GM18951 (cell line): Measurements from ENCODE around the gene AP2M1.
"Not testable (repeated sequence)": the region's sequence is repeated elsewhere in the genome, so short reads cannot be mapped to it uniquely, and the experiment has no call there.

Source experiments
- POLR2A ChIP-seq: IDR thresholded peaks from 4 replicates; pipeline ENCODE4 v1.6.1; 2011; ENCODE audit warnings: mild to moderate bottlenecking; ENCODE audit not compliant: insufficient read length, insufficient read depth; ENCODE audit errors: extremely low read depth
- in situ Hi-C: fragments of 300-500 bp; cut with MboI; formaldehyde crosslinking; loops from one replicate; pipeline ENCODE4 v1.12.0; 2022; ENCODE audit warnings: low sequenced_read_pairs, mixed read lengths, inconsistent platforms; ENCODE audit not compliant: unreplicated experiment

Gene AP2M1

GRCh38 chr3:184145751-184146270 lies 28.8 kb upstream of the AP2M1 start:
- in situ Hi-C loops, result no loop called here
- no peak for TF ChIP-seq POLR2A

DNA sequence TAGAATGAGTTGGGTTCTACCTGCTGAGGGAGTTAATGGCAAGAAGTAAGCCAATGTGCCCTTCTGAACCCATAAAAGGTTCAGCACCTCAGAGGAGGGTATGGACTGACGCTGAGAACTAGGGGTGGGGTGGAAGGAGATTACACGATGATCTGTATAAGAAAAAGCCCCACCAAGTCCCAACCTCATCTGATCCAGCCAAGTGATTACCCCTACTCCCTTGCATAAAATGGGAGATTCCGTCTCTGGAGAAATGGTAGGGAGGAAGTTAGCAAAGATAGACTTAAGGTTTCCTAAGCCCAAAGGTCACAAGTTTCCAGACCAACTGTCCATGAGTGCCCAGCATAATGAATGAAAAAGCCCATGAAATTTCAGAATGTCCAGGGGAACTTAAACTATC lies 26.6 kb upstream of the AP2M1 start:
- in situ Hi-C loops, result no loop called here

DNA sequence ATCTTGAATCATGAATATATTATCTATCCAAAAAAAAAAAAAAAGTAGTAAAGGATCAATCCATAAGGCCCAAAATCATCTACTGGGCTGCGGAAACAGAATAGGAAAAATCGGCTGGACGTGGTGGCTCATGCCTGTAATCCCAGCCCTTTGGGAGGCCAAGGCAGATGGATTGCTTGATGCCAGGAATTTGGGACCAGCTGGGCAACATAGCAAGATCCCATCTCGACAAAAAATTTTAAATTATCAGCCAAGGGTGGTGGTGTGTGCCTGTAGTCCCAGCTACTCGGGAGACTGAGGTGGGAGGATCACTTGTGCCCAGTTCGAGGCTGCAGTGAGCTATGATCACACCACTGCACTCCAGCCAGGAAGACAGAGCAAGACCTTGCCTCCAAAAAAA lies 25.5 kb upstream of the AP2M1 start:
- TF ChIP-seq POLR2A, result no peak
- in situ Hi-C loops, result no loop called here

More for the DNA sequence above, 26.6 kb upstream of the AP2M1 start:
- TF ChIP-seq POLR2A, result no peak

DNA sequence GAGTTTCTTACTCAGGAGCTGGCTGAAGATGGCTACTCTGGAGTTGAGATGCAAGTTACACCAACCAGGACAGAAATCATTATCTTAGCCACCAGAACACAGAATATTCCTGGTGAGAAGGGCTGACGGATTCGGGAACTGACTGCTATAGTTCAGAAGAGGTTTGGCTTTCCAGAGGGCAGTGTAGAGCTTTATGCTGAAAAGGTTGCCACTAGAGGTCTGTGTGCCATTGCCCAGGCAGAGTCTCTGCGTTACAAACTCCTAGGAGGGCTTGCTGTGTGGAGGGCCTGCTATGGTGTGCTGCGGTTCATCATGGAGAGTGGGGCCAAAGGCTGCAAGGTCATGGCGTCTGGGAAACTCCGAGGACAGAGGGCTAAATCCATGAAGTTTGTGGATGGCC lies 24.9 kb upstream of the AP2M1 start:
- in situ Hi-C loops, result not testable (repeated sequence)

- in situ Hi-C loops, result no loop called here
- peak; percentile 66 for TF ChIP-seq POLR2A
Measured at GRCh38 chr3:184154885-184155643, 19.6 kb upstream of the AP2M1 start, which contains the start of gene DVL3. Gene DVL3, plus strand, starts transcription at chr3:184155377. Its CDS starts 259 bp downstream, at chr3:184155636.

DNA sequence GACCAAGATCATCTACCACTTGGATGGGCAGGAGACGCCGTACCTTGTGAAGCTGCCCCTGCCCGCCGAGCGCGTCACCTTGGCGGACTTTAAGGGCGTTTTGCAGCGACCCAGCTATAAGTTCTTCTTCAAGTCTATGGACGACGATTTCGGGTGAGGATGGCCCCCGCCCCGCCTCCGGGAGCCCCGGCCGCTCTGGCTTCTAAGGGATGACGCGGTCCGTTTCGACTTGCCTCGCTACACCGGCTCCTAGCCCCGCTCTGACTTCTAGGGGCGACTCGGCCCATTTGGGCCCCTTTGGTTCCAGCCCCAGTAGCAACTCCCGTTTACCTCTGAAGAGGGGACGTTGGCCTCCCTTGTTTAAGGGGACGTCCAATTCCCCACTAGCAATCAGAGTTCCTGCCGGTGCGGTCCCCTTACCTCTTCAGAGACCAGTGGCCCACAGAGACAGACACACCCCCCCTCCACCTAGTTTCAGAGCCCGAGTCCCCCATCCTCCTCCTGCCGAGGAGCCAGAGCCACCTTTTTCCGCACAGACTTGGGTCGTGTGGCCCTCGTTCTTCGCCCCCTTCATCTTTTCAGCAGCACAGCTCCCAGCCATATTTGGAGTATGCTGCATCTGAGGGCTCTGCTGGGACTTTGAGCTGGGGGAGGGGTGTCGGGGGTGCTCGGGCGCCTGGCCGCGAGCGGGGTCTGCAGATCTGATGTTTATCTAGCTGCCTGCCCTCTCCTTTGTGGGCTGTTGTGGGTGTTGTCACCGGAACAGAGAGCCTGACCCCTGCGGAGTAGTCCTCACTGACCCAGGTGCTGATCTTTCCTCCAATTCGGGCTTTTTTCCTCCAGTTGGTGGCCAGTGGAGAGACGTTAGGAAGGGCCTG lies 18.8 kb upstream of the AP2M1 start:
- TF ChIP-seq POLR2A, result no peak

DNA sequence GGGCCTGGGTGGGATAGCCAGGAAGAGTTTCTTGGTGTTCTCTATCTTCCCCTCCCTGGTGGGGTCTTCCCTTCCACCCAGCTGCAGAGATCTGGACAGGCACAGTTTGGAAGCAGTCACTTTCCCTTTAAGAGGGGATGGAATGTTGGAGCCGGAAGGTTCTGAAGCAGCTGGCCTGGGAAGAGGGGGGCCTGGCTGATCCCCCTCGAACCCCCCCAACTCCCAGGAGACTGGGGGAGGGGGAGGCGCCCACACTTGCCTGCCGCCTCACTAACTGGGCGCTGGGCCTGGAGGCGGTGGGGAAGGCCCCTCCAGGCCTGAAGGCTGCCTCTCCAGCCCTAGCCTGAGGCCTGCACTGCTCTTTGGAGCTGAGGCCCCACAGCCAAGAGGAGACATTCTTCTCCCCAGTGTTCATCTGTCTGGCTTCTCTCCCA lies 18.1 kb upstream of the AP2M1 start:
- TF ChIP-seq POLR2A, result no peak
- in situ Hi-C loops, result no loop called here

More for the DNA sequence above, 18.8 kb upstream of the AP2M1 start:
- in situ Hi-C loops, result no loop called here

DNA sequence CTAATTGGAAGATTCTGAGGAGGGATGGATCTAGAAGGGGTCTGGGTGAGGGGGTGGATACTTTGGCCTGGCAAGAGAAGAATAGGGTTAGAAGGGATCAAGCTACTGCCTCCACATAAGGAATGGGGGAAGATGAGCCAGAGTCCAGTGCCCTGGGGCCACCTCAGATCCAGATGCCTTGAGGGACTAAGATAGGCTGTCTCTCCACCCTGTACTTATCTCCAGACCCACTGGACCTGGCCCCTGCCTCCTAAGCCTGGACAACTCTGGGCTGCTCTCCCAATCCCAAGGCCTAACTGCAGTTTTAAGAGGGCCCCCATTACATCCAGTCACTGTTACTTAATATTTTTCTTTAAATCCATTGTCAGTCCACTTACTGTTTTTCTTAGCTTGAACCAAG lies 17.4 kb upstream of the AP2M1 start:
- TF ChIP-seq POLR2A, result no peak
- in situ Hi-C loops, result no loop called here

DNA sequence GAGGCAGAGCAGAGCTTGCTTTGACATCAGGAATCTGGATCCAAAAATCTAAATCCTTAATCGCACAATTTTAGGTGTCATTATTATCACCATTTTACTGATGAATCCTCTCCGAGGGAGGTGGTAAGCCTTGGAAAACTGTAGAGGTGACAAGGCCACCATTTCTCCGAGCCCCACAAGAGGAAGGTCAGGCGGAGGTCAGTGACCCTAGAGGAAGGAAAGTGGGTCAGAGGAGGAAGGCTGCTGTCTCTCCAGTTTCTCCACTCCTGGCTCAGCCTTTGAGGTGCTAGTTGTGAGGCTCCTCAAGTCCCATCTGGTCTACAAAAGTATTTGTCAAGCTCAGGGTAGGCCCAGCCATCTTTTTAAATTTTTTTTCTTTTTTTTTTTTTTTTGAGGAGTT lies 16.3 kb upstream of the AP2M1 start:
- TF ChIP-seq POLR2A, result no peak
- in situ Hi-C loops, result no loop called here

GRCh38 chr3:184160456-184160855 lies 14.2 kb upstream of the AP2M1 start:
- in situ Hi-C loops, result no loop called here
- TF ChIP-seq POLR2A, result no peak

DNA sequence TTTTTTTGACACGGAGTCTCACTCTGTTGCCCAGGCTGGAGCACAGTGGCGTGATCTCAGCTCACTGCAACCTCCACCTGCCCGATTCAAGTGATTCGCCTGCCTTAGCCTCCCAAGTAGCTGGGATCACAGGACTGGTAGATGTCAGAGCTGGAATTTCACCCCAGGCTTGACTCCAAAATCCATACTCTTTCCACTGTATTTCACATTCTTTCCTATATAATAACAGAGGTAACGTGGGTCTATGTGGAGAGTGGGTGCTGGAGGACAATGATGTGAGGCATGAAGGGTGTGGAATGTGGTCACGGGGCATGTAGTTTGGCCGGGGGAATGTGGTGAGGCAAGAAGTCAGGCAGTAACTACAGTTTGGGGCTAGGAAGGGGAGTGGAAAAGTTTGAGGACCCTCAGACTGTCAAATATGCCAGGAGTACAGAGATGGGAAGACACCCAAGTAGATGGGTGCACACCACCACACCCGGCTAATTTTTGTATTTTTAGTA lies 12.0 kb upstream of the AP2M1 start:
- in situ Hi-C loops, result not testable (repeated sequence)

DNA sequence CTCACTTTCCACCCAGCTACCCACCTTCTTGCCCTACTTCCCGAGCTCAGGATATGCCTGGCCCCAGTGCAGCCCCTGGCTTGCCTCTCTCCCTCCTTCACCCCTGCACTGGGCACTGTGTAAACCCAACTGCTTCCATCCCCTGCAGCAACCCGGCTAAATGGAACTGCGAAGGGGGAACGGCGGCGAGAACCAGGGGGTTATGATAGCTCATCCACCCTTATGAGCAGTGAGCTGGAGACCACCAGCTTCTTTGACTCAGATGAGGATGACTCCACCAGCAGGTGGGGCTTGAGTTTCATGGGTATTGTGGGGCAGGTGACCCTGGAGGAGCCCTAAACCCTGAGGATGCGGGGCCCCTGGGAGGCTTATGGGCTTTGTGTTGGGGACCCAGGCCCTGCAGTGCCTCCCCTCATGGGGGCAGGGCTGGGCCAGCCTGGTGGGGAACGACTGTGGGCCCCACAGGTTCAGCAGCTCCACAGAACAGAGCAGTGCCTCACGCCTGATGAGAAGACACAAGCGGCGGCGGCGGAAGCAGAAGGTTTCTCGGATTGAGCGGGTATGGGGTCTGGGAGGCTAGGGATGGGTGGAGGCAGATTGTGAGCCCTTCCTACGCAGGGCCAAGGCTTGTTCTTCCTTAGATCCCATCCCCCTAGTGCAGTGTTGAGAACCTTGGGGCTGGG lies 9.9 kb upstream of the AP2M1 start:
- in situ Hi-C loops, result no loop called here
- TF ChIP-seq POLR2A, result no peak

- TF ChIP-seq POLR2A, result no peak
- in situ Hi-C loops, result no loop called here
Measured at GRCh38 chr3:184165543-184165942, 9.1 kb upstream of the AP2M1 start.
